CD4-positive, alpha-beta T cell treated with Interleukin-6 for 4 hours (primary cell): ENCODE measurements around the gene ARHGAP28.

ENCODE experiments used
- DNase-seq: peaks from one replicate; pipeline ENCODE4 v3.0.0-alpha.2; 2020; ENCODE audit warnings: mixed read lengths

The ARHGAP28 gene

GRCh38 chr18:6729247-6730091 lies at the start of gene ARHGAP28:
TSS of gene ARHGAP28 (plus strand) at chr18:6729716. CDS start at chr18:6729822, 106 bp downstream.
- no peak for DNase-seq

GRCh38 chr18:6681331-6681875 lies 48.1 kb upstream of the ARHGAP28 start:
- no peak for DNase-seq

- no peak for DNase-seq
Observed at GRCh38 chr18:6682437-6683111, 46.9 kb upstream of the ARHGAP28 start.

- no peak for DNase-seq
Observed at GRCh38 chr18:6683112-6683876, 46.2 kb upstream of the ARHGAP28 start.

- DNase-seq, result no peak
Observed at GRCh38 chr18:6687676-6688075, 41.8 kb upstream of the ARHGAP28 start.

- DNase-seq, result no peak
Observed at GRCh38 chr18:6708890-6709289, 20.6 kb upstream of the ARHGAP28 start.

- no peak for DNase-seq
Observed at GRCh38 chr18:6711467-6711866, 18.0 kb upstream of the ARHGAP28 start.

GRCh38 chr18:6712401-6712800 lies 17.1 kb upstream of the ARHGAP28 start:
- no peak for DNase-seq

- DNase-seq, result no peak
Observed at GRCh38 chr18:6714010-6714409, 15.5 kb upstream of the ARHGAP28 start.

- DNase-seq, result no peak
Observed at GRCh38 chr18:6718267-6718666, 11.2 kb upstream of the ARHGAP28 start.

GRCh38 chr18:6719098-6719846 lies 10.2 kb upstream of the ARHGAP28 start:
- no peak for DNase-seq

- DNase-seq, result no peak
Observed at GRCh38 chr18:6719910-6720683, 9.4 kb upstream of the ARHGAP28 start.

GRCh38 chr18:6721755-6722154 lies 7.8 kb upstream of the ARHGAP28 start:
- no peak for DNase-seq

GRCh38 chr18:6722690-6723089 lies 6.8 kb upstream of the ARHGAP28 start:
- DNase-seq, result no peak

GRCh38 chr18:6724331-6724730 lies 5.2 kb upstream of the ARHGAP28 start:
- no peak for DNase-seq

GRCh38 chr18:6728331-6728730 lies 1.2 kb upstream of the ARHGAP28 start:
- DNase-seq, result no peak

GRCh38 chr18:6728809-6729246 lies 688 bp upstream of the ARHGAP28 start:
- DNase-seq, result no peak

GRCh38 chr18:6730416-6731221 lies 1.1 kb downstream of the ARHGAP28 start:
- no peak for DNase-seq

GRCh38 chr18:6731222-6731596 lies 1.7 kb downstream of the ARHGAP28 start:
- DNase-seq, result no peak

GRCh38 chr18:6732952-6733351 lies 3.4 kb downstream of the ARHGAP28 start:
- no peak for DNase-seq

- DNase-seq, result no peak
Observed at GRCh38 chr18:6733758-6734157, 4.2 kb downstream of the ARHGAP28 start.
